Trophoblast cell (in vitro differentiated cells and primary cell): ENCODE results near the gene HES5.

Experiments
- DNase-seq, 2 donors: peaks; one replicate each; pipeline ENCODE4 v3.0.0-alpha.2; 2016
- H2AFZ ChIP-seq: 2 replicates; pipeline ENCODE4 v1.6.1; 2013; ENCODE audit warnings: low read length, moderate library complexity, mild to moderate bottlenecking; ENCODE audit not compliant: insufficient read depth, poor library complexity
- H2AK5ac ChIP-seq: 2 replicates; pipeline ENCODE4 v1.6.1; 2013; ENCODE audit warnings: mild to moderate bottlenecking, low read length
- H2BK120ac ChIP-seq: 2 replicates; pipeline ENCODE4 v1.6.1; 2013; ENCODE audit warnings: low read length, mild to moderate bottlenecking, moderate library complexity; ENCODE audit not compliant: insufficient read depth, poor library complexity
- H2BK12ac ChIP-seq: 2 replicates; pipeline ENCODE4 v1.6.1; 2013; ENCODE audit warnings: mild to moderate bottlenecking, low read length, moderate library complexity
- H2BK5ac ChIP-seq: 2 replicates; pipeline ENCODE4 v1.6.1; 2013; ENCODE audit warnings: low read length, low read depth, moderate library complexity, mild to moderate bottlenecking; ENCODE audit not compliant: poor library complexity
- H3K14ac ChIP-seq: 2 replicates; pipeline ENCODE4 v1.6.1; 2013; ENCODE audit warnings: mild to moderate bottlenecking, low read length
- H3K18ac ChIP-seq: 2 replicates; pipeline ENCODE4 v1.6.1; 2013; ENCODE audit warnings: mild to moderate bottlenecking, low read length
- H3K23ac ChIP-seq: 2 replicates; pipeline ENCODE4 v1.6.1; 2013; ENCODE audit warnings: low read length
- H3K27ac ChIP-seq: 2 replicates; pipeline ENCODE4 v1.5.1; 2013; ENCODE audit warnings: low read depth, mild to moderate bottlenecking, inconsistent platforms, low read length, moderate library complexity
- H3K27me3 ChIP-seq: 2 replicates; pipeline ENCODE4 v1.6.1; 2013; ENCODE audit warnings: inconsistent platforms, mild to moderate bottlenecking, low read length, moderate library complexity; ENCODE audit not compliant: insufficient read depth
- H3K36me3 ChIP-seq, 2 experiments: 1 replicate in 1 of 2; 2 replicates in 1 of 2; pipeline ENCODE4 v1.6.1; 2013; ENCODE audit warnings: low read length in 2 of 2, mild to moderate bottlenecking in 2 of 2, moderate library complexity in 1 of 2; ENCODE audit not compliant: insufficient read depth in 2 of 2, control insufficient read depth in 1 of 2
- H3K4ac ChIP-seq: 2 replicates; pipeline ENCODE4 v1.6.1; 2013; ENCODE audit warnings: low read depth, mild to moderate bottlenecking, low read length, moderate library complexity
- H3K4me1 ChIP-seq, 2 experiments: 1 replicate in 1 of 2; 2 replicates in 1 of 2; pipeline ENCODE4 v1.6.1; 2013; ENCODE audit warnings: low read length in 2 of 2, mild to moderate bottlenecking in 2 of 2, moderate library complexity in 1 of 2; ENCODE audit not compliant: insufficient read depth in 2 of 2, control insufficient read depth in 1 of 2
- H3K4me2 ChIP-seq: 2 replicates; pipeline ENCODE4 v1.6.1; 2013; ENCODE audit warnings: inconsistent platforms, mild to moderate bottlenecking, low read length, moderate library complexity
- H3K4me3 ChIP-seq: 2 replicates; pipeline ENCODE4 v1.5.1; 2013; ENCODE audit warnings: mild to moderate bottlenecking, low read depth, low read length, inconsistent platforms
- H3K79me1 ChIP-seq: one replicate; pipeline ENCODE4 v1.6.1; 2013; ENCODE audit warnings: low read length
- H3K79me2 ChIP-seq: 2 replicates; pipeline ENCODE4 v1.6.1; 2013; ENCODE audit warnings: low read length, mild to moderate bottlenecking; ENCODE audit not compliant: control insufficient read depth, insufficient read depth, poor library complexity
- H3K9ac ChIP-seq: 2 replicates; pipeline ENCODE4 v1.6.1; 2013; ENCODE audit warnings: mild to moderate bottlenecking, low read length
- H3K9me3 ChIP-seq: 2 replicates; pipeline ENCODE4 v1.6.1; 2013; ENCODE audit warnings: low read depth, mild to moderate bottlenecking, control low read depth, inconsistent platforms, low read length; ENCODE audit not compliant: insufficient read depth
- H4K12ac ChIP-seq: 2 replicates; pipeline ENCODE4 v1.6.1; 2013; ENCODE audit warnings: low read depth, mild to moderate bottlenecking, low read length, moderate library complexity
- H4K8ac ChIP-seq: 2 replicates; pipeline ENCODE4 v1.6.1; 2013; ENCODE audit warnings: low read depth, mild to moderate bottlenecking, low read length, moderate library complexity
- H4K91ac ChIP-seq: one replicate; pipeline ENCODE4 v1.6.1; 2013; ENCODE audit warnings: low read depth, mild to moderate bottlenecking, low read length, moderate library complexity
- WGBS: extraction: QIAGEN DNeasy Blood & Tissue Kit; methylation state at CpG from one replicate; pipeline ENCODE4 v1.1.7; 2013; ENCODE audit warnings: missing lambda C conversion rate; ENCODE audit not compliant: insufficient read length, insufficient coverage; ENCODE audit errors: extremely low coverage; 5-methylcytosine and 5-hydroxymethylcytosine counted together

Gene HES5

DNA sequence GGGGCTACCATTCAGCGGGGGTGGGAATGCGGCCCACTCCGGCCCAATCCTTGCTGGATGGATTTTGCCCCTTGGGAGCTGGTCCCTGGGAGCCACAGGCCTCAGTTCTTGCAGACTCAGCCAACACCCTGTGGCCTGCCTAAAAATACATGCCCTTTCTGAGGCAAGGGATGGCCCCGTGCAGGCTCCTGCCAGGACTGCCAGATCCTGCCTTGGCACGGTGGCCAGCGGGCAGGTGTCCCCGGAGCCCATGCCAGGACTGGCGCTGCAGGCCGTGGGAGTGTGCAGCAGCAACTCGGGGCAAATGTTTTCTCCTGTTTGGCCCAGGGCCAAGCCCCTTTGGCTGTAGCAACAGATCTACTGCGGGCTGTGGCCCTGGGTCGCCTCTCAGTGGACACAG is 2.0 kb downstream of the HES5 start:
- peak in 1 of 2 donors; percentile 7 for DNase-seq
- Histone ChIP-seq H2BK120ac (no peak overlapping the region), H2AFZ (no peak overlapping the region), H3K4ac (no peak overlapping the region), H3K9ac (no peak overlapping the region), H3K23ac (no peak overlapping the region), H3K9me3 (peaks cover 3% of the 10 kb centered on the region), H4K12ac (no peak overlapping the region), H2BK5ac (no peak overlapping the region), H3K4me3 (no peak overlapping the region), H4K91ac (no peak overlapping the region), H4K8ac (no peak overlapping the region), H3K4me1 (peaks cover 9 to 20% of the 10 kb centered on the region in 2 experiments), H3K14ac (no peak overlapping the region), H3K18ac (no peak overlapping the region), H3K79me1 (peaks cover 7% of the 10 kb centered on the region), H3K36me3 (no peaks in the 10 kb centered on the region), H3K79me2 (peaks cover 12% of the 10 kb centered on the region), H2BK12ac (no peak overlapping the region), H3K27me3 (peaks cover 51% of the 10 kb centered on the region), H2AK5ac (no peak overlapping the region), H3K4me2 (no peak overlapping the region), H3K27ac (no peak overlapping the region)
- no CpG with 5 or more reads among the region's 12 CpGs for WGBS

- Histone ChIP-seq H3K9me3 (peaks cover 3% of the 10 kb centered on the region), H3K4me2 (no peak overlapping the region), H3K27me3 (peaks cover 51% of the 10 kb centered on the region), H3K27ac (no peak overlapping the region), H3K4me1 (peaks cover 7 to 19% of the 10 kb centered on the region in 2 experiments), H3K4me3 (no peak overlapping the region), H4K91ac (no peak overlapping the region), H2BK5ac (no peak overlapping the region), H2BK120ac (no peak overlapping the region), H2AFZ (no peak overlapping the region), H3K23ac (no peak overlapping the region), H3K4ac (no peak overlapping the region), H4K12ac (no peak overlapping the region), H4K8ac (no peak overlapping the region), H2AK5ac (no peak overlapping the region), H3K18ac (no peak overlapping the region), H3K79me1 (peaks cover 7% of the 10 kb centered on the region), H2BK12ac (no peak overlapping the region), H3K9ac (no peak overlapping the region), H3K36me3 (no peaks in the 10 kb centered on the region), H3K79me2 (peaks cover 12% of the 10 kb centered on the region), H3K14ac (no peak overlapping the region)
- DNase-seq = no peak
- WGBS = no CpG with 5 or more reads among the region's 4 CpGs
These were observed 2.6 kb downstream of the HES5 start for GRCh38 chr1:2527556-2527860.

DNA sequence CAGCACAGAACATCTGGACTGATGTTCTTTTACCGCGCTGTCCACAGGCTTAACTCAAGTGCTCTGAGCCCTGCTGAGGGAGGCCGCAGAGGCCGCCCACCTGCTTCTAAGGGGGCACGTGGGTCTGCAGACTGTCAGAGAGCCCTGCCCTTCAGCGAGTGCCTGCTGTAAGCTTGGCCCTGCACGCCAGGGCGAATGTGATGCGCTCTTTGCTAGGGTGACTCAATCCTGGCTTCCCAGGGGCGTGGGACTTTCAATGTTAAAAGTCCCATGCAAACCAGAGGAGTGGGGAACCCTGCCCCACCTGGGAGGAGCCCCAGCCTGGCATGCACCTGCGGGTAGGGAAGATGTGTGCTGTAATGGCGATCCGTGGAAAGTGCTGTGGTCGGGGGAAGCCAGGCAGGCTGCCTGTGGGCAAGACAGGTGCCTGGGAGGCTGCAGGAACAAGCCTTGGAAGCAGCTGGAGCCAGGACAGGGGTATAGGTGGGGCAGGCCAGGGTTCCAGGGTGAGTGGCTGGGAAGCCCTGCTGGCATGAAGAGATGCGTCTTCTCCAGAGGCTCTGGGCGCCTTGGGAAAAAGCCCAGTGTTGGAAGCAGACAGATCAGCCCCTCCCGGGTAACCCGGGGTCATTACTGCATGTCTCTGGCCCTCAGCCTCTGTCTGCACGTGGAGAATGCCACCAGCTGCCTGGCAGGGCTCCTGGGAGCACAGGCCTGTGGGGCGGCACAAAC is 3.1 kb downstream of the HES5 start:
- H3K4me1 ChIP-seq = peaks cover 7 to 19% of the 10 kb centered on the region in 2 experiments
- H3K27ac ChIP-seq = no peak overlapping the region
- WGBS = no CpG with 5 or more reads among the region's 20 CpGs
- H3K4me2 ChIP-seq = peak overlapping the region; percentile 48
- H3K23ac ChIP-seq = no peak overlapping the region
- no peak overlapping the region for H2AK5ac ChIP-seq
- no peak overlapping the region for H4K12ac ChIP-seq
- peaks cover 3% of the 10 kb centered on the region for H3K9me3 ChIP-seq
- H4K8ac ChIP-seq = no peak overlapping the region
- no peaks in the 10 kb centered on the region for H3K36me3 ChIP-seq
- H3K9ac ChIP-seq = no peak overlapping the region
- no peak overlapping the region for H2BK12ac ChIP-seq
- no peak overlapping the region for H2AFZ ChIP-seq
- no peak overlapping the region for H3K4ac ChIP-seq
- H3K79me1 ChIP-seq = peaks cover 7% of the 10 kb centered on the region
- H3K27me3 ChIP-seq = peaks cover 50% of the 10 kb centered on the region
- H3K18ac ChIP-seq = no peak overlapping the region
- H3K79me2 ChIP-seq = peaks cover 12% of the 10 kb centered on the region
- DNase-seq = peak in 1 of 2 donors; percentile 27
- H3K4me3 ChIP-seq = no peak overlapping the region
- H4K91ac ChIP-seq = no peak overlapping the region
- H3K14ac ChIP-seq = no peak overlapping the region
- no peak overlapping the region for H2BK120ac ChIP-seq
- no peak overlapping the region for H2BK5ac ChIP-seq

DNA sequence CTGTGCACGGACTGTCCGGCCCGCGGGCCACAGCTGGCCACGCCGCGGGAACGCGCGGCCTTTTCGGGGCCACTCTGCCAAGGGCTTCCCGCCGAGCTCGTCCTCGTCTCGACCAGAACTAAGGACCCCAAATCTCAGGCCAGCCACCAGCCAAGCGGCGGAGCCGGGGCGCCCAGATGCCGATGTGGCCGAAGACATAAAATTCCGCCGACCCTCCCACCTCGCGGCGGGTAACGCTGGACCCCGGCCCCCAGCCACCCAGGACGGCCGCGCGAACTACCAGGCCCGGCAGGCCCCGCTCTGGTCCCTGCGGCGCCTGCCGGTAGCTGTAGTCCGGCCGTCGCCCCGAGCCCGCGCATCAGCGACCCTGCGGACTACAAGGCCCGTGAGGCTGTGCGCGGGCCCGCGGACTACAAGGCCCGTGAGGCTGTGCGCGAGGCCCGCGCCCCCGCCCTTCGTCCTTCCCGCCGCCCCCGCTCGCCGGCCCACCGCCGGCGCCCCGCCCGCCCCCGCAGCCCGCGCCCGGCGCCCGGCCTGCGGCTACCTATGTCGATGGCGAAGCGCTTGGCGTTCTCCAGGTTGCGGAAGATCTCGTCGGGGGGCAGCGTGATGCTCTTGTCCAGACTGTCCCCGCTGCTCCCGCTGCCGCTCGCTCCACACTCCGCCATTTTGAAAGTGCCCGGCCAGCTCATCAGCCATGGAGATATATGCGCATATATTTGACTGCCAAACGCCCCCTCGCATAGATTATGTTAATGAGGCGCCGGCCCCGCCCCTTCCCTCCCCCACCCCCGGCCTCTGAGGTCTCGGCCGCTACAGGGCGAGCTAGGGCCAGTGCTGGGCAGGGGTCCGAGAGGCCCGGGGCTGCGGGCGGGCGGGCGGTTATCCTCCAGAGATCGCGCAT is 3.9 kb downstream of the HES5 start, which contains the start of gene PANK4:
Gene PANK4, minus strand, starts transcription at position 677 of the 904 bp plus-strand sequence. Its CDS starts 9 bp downstream, at position 668.
- Histone ChIP-seq H3K23ac (no peak within 1 kb of the TSS), H2BK5ac (peak within 1 kb of the TSS; percentile 61), H3K4me1 (peaks cover 7 to 19% of the 10 kb centered on the region in 2 experiments), H4K8ac (peak within 1 kb of the TSS; percentile 83), H3K36me3 (peaks cover 5% of the 10 kb centered on the region in 2 experiments), H4K12ac (peak within 1 kb of the TSS; percentile 66), H2BK12ac (no peak within 1 kb of the TSS), H3K9me3 (peaks cover 3% of the 10 kb centered on the region), H2AK5ac (peak within 1 kb of the TSS; percentile 5), H3K79me2 (peaks cover 12% of the 10 kb centered on the region), H3K4me2 (peak within 1 kb of the TSS; percentile 92), H4K91ac (peak within 1 kb of the TSS; percentile 55), H3K27me3 (peaks cover 42% of the 10 kb centered on the region), H3K4me3 (peak within 1 kb of the TSS; percentile 83), H3K79me1 (peaks cover 7% of the 10 kb centered on the region), H2AFZ (peak within 1 kb of the TSS; percentile 1), H3K27ac (peak within 1 kb of the TSS; percentile 68), H3K14ac (peak within 1 kb of the TSS; percentile 25), H3K9ac (peak within 1 kb of the TSS; percentile 88), H3K4ac (peak within 1 kb of the TSS; percentile 14), H3K18ac (peak within 1 kb of the TSS; percentile 63), H2BK120ac (peak within 1 kb of the TSS; percentile 19)
- no CpG with 5 or more reads among the region's 107 CpGs for WGBS
- DNase-seq = peak; percentile 92 to 93
